Fibroblast of peridontal ligament (primary cell): ENCODE data around the gene TMEM255A.

Experiments
- DNase-seq: peaks from one replicate; pipeline ENCODE4 v3.0.0-alpha.2; 2010; ENCODE audit errors: extremely low read depth

The TMEM255A gene

GRCh38 chrX:120269373-120270035, 41.8 kb downstream of the TMEM255A start:
- DNase-seq = peak; percentile 42

GRCh38 chrX:120264341-120264740, 46.9 kb downstream of the TMEM255A start:
- DNase-seq = no peak

- DNase-seq = no peak
Measured at GRCh38 chrX:120262859-120263708, 48.2 kb downstream of the TMEM255A start.

- no peak for DNase-seq
Measured at GRCh38 chrX:120260369-120260768, 50.9 kb downstream of the TMEM255A start.

GRCh38 chrX:120253784-120254183, 57.5 kb downstream of the TMEM255A start:
- no peak for DNase-seq

GRCh38 chrX:120251471-120252011, 59.7 kb downstream of the TMEM255A start:
- DNase-seq = peak; percentile 23

- DNase-seq = peak; percentile 92
Measured at GRCh38 chrX:120250522-120251271, 60.6 kb downstream of the TMEM255A start, which contains the start of gene ZBTB33. Gene ZBTB33 (plus strand): TSS chrX:120250812. CDS start chrX:120253416, 2,604 bp downstream.

GRCh38 chrX:120244735-120245498, 66.3 kb downstream of the TMEM255A start:
- peak; percentile 83 for DNase-seq

- DNase-seq = no peak
Measured at GRCh38 chrX:120244395-120244734, 66.9 kb downstream of the TMEM255A start.

GRCh38 chrX:120242813-120243212, 68.4 kb downstream of the TMEM255A start:
- no peak for DNase-seq

- no peak for DNase-seq
Measured at GRCh38 chrX:120238933-120239332, 72.3 kb downstream of the TMEM255A start.

- no peak for DNase-seq
Measured at GRCh38 chrX:120236687-120237479, 74.4 kb downstream of the TMEM255A start.

- no peak for DNase-seq
Measured at GRCh38 chrX:120235284-120235683, 76.0 kb downstream of the TMEM255A start.

GRCh38 chrX:120228187-120228908, 82.9 kb downstream of the TMEM255A start:
- no peak for DNase-seq

- DNase-seq = no peak
Measured at GRCh38 chrX:120224388-120224787, 86.9 kb downstream of the TMEM255A start.

GRCh38 chrX:120223374-120223773, 87.9 kb downstream of the TMEM255A start:
- DNase-seq = no peak

- DNase-seq = peak; percentile 62
Measured at GRCh38 chrX:120213438-120214265, 97.6 kb downstream of the TMEM255A start.
